B cell (primary cell): ENCODE data around the gene DEF6. TPM values are rescaled to one million over a fixed set of nuclear protein-coding genes. Genes with fewer than 3 reads are reported as not detected.

Experiments
- ATAC-seq: fragments of 200-7000 bp; cut with Tn5 transposase; one replicate; pipeline ENCODE4 v1.10.0; 2021; ENCODE audit warnings: low read depth, mild to moderate bottlenecking, moderate number of reproducible peaks, moderate library complexity
- CTCF ChIA-PET: fragments of 350-600 bp; sonication (Branson Sonifier 250); formaldehyde crosslinking; loops from one replicate; lab custom pipeline; 2021; ENCODE audit warnings: antibody characterized with exemption, inconsistent platforms; lab: Charles Lee
- POLR2A ChIA-PET: fragments of 350-600 bp; sonication (Branson Sonifier 250); formaldehyde crosslinking; loops from one replicate; lab custom pipeline; 2021; ENCODE audit warnings: antibody characterized with exemption; lab: Charles Lee
- DNase-seq: peaks from one replicate; pipeline ENCODE4 v3.0.0; 2013
- H2AFZ ChIP-seq: 2 replicates; pipeline ENCODE4 v1.6.1; 2012; ENCODE audit warnings: mild to moderate bottlenecking, low read depth, low read length; ENCODE audit not compliant: insufficient read depth, poor library complexity, severe bottlenecking
- H3K27ac ChIP-seq, 2 donors: 1 replicate in 1 of 2; 2 replicates in 1 of 2; pipeline ENCODE4 v1.5.1; 2012 to 2013; ENCODE audit warnings: low read length in 2 of 2, mild to moderate bottlenecking in 2 of 2, moderate library complexity in 1 of 2
- H3K27me3 ChIP-seq, 4 experiments: fragments of 200-600 bp in 1 of 4; sonication (generic) in 1 of 4; replicated peaks in 1 of 4; 1 replicate in 2 of 4; 2 replicates in 2 of 4; pipeline versions ENCODE4 v1.6.1 to v1.7.0; 2013 to 2016; ENCODE audit warnings: low read length in 3 of 4, mild to moderate bottlenecking in 2 of 4, mixed read lengths in 1 of 4, moderate library complexity in 1 of 4; ENCODE audit not compliant: insufficient read depth in 4 of 4, control insufficient read depth in 3 of 4; ENCODE audit errors: control extremely low read depth in 1 of 4
- H3K36me3 ChIP-seq, 2 experiments: replicated peaks in 1 of 2; 1 replicate in 1 of 2; 2 replicates in 1 of 2; pipeline versions ENCODE4 v1.6.1 to v1.7.1; 2013; ENCODE audit warnings: low read length in 1 of 2; ENCODE audit not compliant: insufficient read depth in 2 of 2, control insufficient read depth in 1 of 2; ENCODE audit errors: control extremely low read depth in 1 of 2, extremely low read depth in 1 of 2
- H3K4me1 ChIP-seq, 2 donors: fragments of 200-600 bp in 1 of 2; sonication (generic) in 1 of 2; 1 replicate in 1 of 2; 2 replicates in 1 of 2; pipeline versions ENCODE4 v1.5.1 to v1.6.1; 2013 to 2017; ENCODE audit warnings: low read length in 2 of 2; ENCODE audit not compliant: control insufficient read depth in 2 of 2, insufficient read depth in 2 of 2
- H3K4me2 ChIP-seq: replicated peaks from 2 replicates; pipeline ENCODE3; 2012; ENCODE audit warnings: mild to moderate bottlenecking, low read depth, low read length; ENCODE audit not compliant: poor library complexity, severe bottlenecking
- H3K4me3 ChIP-seq, 5 experiments: fragments of 200-600 bp in 1 of 5; sonication (generic) in 1 of 5; 1 replicate in 3 of 5; 2 replicates in 2 of 5; pipeline versions ENCODE4 v1.5.1 to v1.7.0; 2011 to 2016; ENCODE audit warnings: low read length in 4 of 5, mild to moderate bottlenecking in 4 of 5, low read depth in 2 of 5, control low read depth in 1 of 5, moderate library complexity in 1 of 5; ENCODE audit not compliant: insufficient read depth in 1 of 5; ENCODE audit errors: control extremely low read depth in 1 of 5, extremely low read depth in 1 of 5
- H3K79me2 ChIP-seq: fragments of 200-600 bp; sonication (generic); one replicate; pipeline ENCODE4 v1.6.0; 2016; ENCODE audit warnings: low read length; ENCODE audit not compliant: control insufficient read depth, insufficient read depth
- H3K9ac ChIP-seq: fragments of 200-600 bp; sonication (generic); 2 replicates; pipeline ENCODE4 v1.6.1; 2017; ENCODE audit warnings: mild to moderate bottlenecking, low read length, moderate library complexity
- H3K9me3 ChIP-seq, 3 donors: one replicate each; pipeline versions ENCODE4 v1.6.1 to v1.7.1; 2013; ENCODE audit warnings: low read length in 2 of 3; ENCODE audit not compliant: control insufficient read depth in 2 of 3, insufficient read depth in 1 of 3; ENCODE audit errors: control extremely low read depth in 1 of 3
- H4K20me1 ChIP-seq: 2 replicates; pipeline ENCODE4 v1.6.0; 2012; ENCODE audit warnings: mild to moderate bottlenecking, low read length; ENCODE audit not compliant: insufficient read depth, control insufficient read depth, poor library complexity, severe bottlenecking
- H3K27ac Mint-ChIP-seq: one replicate; pipeline ENCODE4 v1.8.0; 2021; ENCODE audit warnings: mixed read lengths
- H3K27me3 Mint-ChIP-seq: one replicate; pipeline ENCODE4 v1.8.0; 2021; ENCODE audit warnings: mixed read lengths
- H3K4me1 Mint-ChIP-seq: one replicate; pipeline ENCODE4 v1.8.0; 2021; ENCODE audit warnings: mixed read lengths
- H3K4me3 Mint-ChIP-seq: one replicate; pipeline ENCODE4 v1.8.0; 2021; ENCODE audit warnings: mixed read lengths
- H3K9me3 Mint-ChIP-seq: one replicate; pipeline ENCODE4 v1.8.0; 2022; ENCODE audit warnings: mixed read lengths; ENCODE audit not compliant: insufficient read depth
- EZH2 ChIP-seq: IDR thresholded peaks from 2 replicates; pipeline ENCODE4 v1.6.1; 2012; ENCODE audit warnings: borderline replicate concordance, low read depth, mild to moderate bottlenecking, moderate library complexity, low read length; ENCODE audit not compliant: insufficient read depth, poor library complexity, severe bottlenecking
- WGBS: methylation state at CpG from one replicate; pipeline ENCODE4 v1.1.5; 2013; ENCODE audit warnings: missing lambda C conversion rate; ENCODE audit not compliant: insufficient coverage; 5-methylcytosine and 5-hydroxymethylcytosine counted together
- intact Hi-C: fragments of 100-400 bp; cut with micrococcal nuclease; formaldehyde crosslinking; loops from one replicate; pipeline ENCODE4 v1.10.0; 2022
- polyA plus RNA-seq: library from polyadenylated mRNA; depleted of rRNA; stranded (reverse); fragments of >200 nt; gene quantifications from 2 replicates; pipeline ENCODE4 v1.2.3, GENCODE V29; 2012
- total RNA-seq, 2 donors: library from RNA; stranded (reverse); fragments of 120-200 nt in 1 of 2; gene quantifications; 1 replicate in 1 of 2; 2 replicates in 1 of 2; pipeline versions ENCODE4 v1.2.3 to v1.2.4, GENCODE V29; 2013 to 2022
- TF ChIP-seq, protein P1 (sequence below): fragments of 200-600 bp; IDR thresholded peaks from one replicate; pipeline ENCODE4 v1.8.0; 2022; ENCODE audit warnings: antibody characterized with exemption, mild to moderate bottlenecking

DEF6 gene
- total and polyA plus RNA-seq, 2 donors (not counting 1 experiment from before 2014, with no cell fraction given) = 105 to 159 TPM

DNA sequence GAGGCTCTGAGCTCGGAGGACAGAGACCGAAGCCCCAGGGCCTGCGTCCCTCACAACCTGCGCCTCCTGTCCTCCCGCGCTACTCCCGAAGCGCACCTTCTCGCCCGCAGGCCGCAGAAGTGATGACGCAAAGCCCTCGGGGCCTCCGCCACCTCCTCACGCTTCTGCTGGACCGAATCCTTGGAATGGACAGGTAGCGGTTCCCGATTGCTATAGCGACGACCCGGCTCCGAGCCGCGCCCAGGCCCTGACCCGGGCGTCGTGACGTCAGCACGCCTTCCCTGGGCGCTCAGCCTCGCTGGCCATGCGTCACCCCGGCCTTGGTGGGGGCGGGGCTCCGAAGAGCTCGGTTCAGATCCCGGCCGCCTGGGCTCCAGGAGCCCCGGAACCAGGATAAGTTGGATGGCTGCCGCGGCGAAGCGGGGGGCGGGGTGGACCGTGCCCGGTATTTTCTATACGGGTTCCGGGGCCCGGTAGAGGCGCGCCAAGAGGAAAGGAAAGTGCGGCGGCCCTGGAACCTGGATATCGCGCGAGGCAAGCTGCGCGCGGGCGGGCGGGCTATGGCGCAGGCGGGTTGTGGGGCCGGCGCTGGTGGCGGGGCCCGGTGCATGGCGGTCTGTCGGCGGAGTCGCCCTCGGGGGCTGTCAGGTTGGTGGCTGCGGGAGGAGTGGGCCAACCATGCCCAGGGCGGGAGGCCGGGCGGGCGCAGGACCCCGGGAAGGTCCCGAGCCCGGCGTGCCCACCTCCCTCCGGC is 38.2 kb upstream of the DEF6 start, which contains the start of gene ZNF76:
TSS of gene ZNF76 (plus strand) at position 542 of the 754 bp plus-strand sequence. CDS start 21,417 bp downstream, outside the sequence.
- peak within 1 kb of the TSS; percentile 77 for H3K4me2 ChIP-seq
- DNase-seq = peak; percentile 97
- H3K9me3 ChIP-seq = no peaks in the 10 kb centered on the region
- H3K27me3 Mint-ChIP-seq = no peaks in the 10 kb centered on the region
- POLR2A ChIA-PET = interaction anchor here (0.6 to 1.2 kb wide), 5 partner anchors 8 to 1998 kb away, joined by 3 to 4 read pairs (median 4); partner anchors contain the start of genes FANCE, TBC1D22B and TMEM217
- H3K27ac Mint-ChIP-seq = peak within 1 kb of the TSS; percentile 98
- H3K4me3 ChIP-seq = peak within 1 kb of the TSS; percentile 63 to 90 (median 81)
- ATAC-seq = peak; percentile 81
- WGBS = under 1% methylated on average over 82 of the region's 82 CpGs
- H2AFZ ChIP-seq = peak within 1 kb of the TSS; percentile 70
- TF ChIP-seq, protein P1, sequence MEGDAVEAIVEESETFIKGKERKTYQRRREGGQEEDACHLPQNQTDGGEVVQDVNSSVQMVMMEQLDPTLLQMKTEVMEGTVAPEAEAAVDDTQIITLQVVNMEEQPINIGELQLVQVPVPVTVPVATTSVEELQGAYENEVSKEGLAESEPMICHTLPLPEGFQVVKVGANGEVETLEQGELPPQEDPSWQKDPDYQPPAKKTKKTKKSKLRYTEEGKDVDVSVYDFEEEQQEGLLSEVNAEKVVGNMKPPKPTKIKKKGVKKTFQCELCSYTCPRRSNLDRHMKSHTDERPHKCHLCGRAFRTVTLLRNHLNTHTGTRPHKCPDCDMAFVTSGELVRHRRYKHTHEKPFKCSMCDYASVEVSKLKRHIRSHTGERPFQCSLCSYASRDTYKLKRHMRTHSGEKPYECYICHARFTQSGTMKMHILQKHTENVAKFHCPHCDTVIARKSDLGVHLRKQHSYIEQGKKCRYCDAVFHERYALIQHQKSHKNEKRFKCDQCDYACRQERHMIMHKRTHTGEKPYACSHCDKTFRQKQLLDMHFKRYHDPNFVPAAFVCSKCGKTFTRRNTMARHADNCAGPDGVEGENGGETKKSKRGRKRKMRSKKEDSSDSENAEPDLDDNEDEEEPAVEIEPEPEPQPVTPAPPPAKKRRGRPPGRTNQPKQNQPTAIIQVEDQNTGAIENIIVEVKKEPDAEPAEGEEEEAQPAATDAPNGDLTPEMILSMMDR = no peak
- TF ChIP-seq EZH2 = no peak
- H4K20me1 ChIP-seq = peaks cover 1% of the 10 kb centered on the region
- H3K9me3 Mint-ChIP-seq = no peaks in the 10 kb centered on the region
- intact Hi-C loops = loop anchor here (1.0 to 2.0 kb wide), 5 partner anchors 43 to 503 kb away; partner anchors contain the start of genes FANCE and SNRPC
- no peaks in the 10 kb centered on the region for H3K27me3 ChIP-seq
- peak within 1 kb of the TSS; percentile 97 to 98 for H3K27ac ChIP-seq
- H3K9ac ChIP-seq = peak within 1 kb of the TSS; percentile 83
- H3K79me2 ChIP-seq = peaks cover 39% of the 10 kb centered on the region
- H3K4me1 Mint-ChIP-seq = peaks cover 47% of the 10 kb centered on the region
- peaks cover 21 to 30% of the 10 kb centered on the region in 2 donors for H3K4me1 ChIP-seq
- peak within 1 kb of the TSS; percentile 99 for H3K4me3 Mint-ChIP-seq
- CTCF ChIA-PET = interaction anchor here (0.6 to 3.4 kb wide), 7 partner anchors 13 to 1711 kb away, joined by 3 to 30 read pairs (median 4); partner anchors contain the start of gene DEF6
- H3K36me3 ChIP-seq = no peaks in the 10 kb centered on the region
